ENCODE measurements around the gene USP10.

- TF ChIP-seq CTCF (IDR thresholded peaks at IDR 0.05; ENCODE audit: low read depth, low read length, missing input control), result no peak
- TF ChIP-seq REST (IDR thresholded peaks at IDR 0.05), result no peak
- TF ChIP-seq YY1 (IDR thresholded peaks at IDR 0.05), result no peak
- no peak for TF ChIP-seq EGR1 (IDR thresholded peaks at IDR 0.05; ENCODE audit: low read depth in 2 of 2)
- TF ChIP-seq MAX (IDR thresholded peaks at IDR 0.05), result no peak
These were observed 43.2 kb upstream of the USP10 start for GRCh38 chr16:84656649-84657048.

Data from liver (tissue), 3 donors.